ENCODE measurements around the gene SPATA45.
"Not testable (repeated sequence)": the region's sequence is repeated elsewhere in the genome, so short reads cannot be mapped to it uniquely, and the experiment has no call there.

The SPATA45 gene

DNA sequence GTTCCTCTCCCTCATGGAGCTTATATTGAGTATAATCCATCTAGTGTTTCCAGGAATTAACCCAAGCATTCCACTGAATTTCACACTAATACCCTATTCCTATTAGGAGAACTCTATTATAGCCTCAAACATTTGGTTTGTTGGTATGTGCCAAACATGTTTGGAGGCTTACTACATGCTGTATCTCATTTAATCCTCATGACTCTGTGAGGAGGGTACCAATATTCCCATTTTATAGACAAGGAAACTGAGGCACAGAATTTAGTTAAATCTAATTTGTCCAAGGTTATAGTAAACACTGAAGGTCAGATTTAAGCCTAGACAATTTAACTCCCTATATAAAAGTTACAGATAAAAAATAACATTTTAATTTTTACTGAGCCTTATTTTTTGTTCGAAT, 19.7 kb upstream of the SPATA45 start:
- TF ChIP-seq CTCF (IDR thresholded peaks at IDR 0.05; ENCODE audit: borderline replicate concordance, insufficient read depth, low read depth, low read length) = no peak
- H3K4me3 ChIP-seq (ENCODE audit: low read depth, low read length) = no peak overlapping the region

DNA sequence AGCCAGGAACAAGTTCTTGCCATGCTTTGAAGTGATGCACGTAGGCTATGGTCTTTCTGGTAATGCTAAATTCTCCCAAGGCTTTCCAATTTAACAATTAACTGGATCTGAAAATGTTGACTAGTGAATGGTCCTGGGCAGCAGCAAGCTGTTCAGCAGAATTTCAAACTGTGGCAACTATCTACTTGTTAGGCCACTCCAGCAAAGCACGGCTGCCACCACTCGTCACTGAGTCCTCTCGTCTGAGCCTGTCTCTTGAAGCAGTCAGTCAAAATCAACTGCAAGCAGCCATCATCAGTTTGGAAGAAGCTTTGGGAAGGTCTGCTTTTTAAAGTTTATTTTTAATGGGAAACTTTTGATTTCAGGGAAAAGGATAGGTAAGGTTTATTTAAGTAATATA, 16.8 kb upstream of the SPATA45 start:
- no peak overlapping the region for H3K4me3 ChIP-seq (ENCODE audit: low read depth, low read length)
- no peak for TF ChIP-seq CTCF (IDR thresholded peaks at IDR 0.05; ENCODE audit: borderline replicate concordance, insufficient read depth, low read depth, low read length)

GRCh38 chr1:212863345-212863744, 15.9 kb upstream of the SPATA45 start:
- H3K4me3 ChIP-seq (ENCODE audit: low read depth, low read length) = not testable (repeated sequence)

DNA sequence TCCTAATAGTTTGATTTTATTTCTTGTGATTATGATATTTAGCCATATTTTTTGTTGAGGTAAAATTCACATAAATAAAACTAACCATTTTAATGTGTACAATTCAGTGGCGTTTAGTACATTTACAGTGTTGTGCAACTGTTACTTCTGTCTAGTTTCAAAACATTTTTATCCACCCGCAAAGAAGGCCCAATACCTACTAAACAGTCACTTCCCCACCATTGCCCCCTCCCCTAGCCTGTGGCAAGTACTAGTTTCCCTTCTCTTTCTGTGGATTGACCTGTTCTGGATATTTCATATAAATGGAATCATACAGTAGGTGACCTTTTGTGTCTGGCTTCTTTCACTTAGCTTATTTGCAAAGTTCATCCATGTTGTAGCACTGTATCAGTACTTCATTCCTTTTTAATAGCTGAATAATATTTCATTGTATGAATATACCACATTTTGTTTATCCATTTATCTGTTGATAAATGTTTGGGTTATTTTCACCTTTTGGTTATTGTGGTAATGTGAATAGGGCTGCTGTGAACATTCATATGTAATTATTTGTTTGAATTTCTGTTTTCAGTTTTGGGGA, 14.8 kb upstream of the SPATA45 start:
- TF ChIP-seq CTCF (IDR thresholded peaks at IDR 0.05; ENCODE audit: borderline replicate concordance, insufficient read depth, low read depth, low read length) = no peak
- H3K4me3 ChIP-seq (ENCODE audit: low read depth, low read length) = no peak overlapping the region

DNA sequence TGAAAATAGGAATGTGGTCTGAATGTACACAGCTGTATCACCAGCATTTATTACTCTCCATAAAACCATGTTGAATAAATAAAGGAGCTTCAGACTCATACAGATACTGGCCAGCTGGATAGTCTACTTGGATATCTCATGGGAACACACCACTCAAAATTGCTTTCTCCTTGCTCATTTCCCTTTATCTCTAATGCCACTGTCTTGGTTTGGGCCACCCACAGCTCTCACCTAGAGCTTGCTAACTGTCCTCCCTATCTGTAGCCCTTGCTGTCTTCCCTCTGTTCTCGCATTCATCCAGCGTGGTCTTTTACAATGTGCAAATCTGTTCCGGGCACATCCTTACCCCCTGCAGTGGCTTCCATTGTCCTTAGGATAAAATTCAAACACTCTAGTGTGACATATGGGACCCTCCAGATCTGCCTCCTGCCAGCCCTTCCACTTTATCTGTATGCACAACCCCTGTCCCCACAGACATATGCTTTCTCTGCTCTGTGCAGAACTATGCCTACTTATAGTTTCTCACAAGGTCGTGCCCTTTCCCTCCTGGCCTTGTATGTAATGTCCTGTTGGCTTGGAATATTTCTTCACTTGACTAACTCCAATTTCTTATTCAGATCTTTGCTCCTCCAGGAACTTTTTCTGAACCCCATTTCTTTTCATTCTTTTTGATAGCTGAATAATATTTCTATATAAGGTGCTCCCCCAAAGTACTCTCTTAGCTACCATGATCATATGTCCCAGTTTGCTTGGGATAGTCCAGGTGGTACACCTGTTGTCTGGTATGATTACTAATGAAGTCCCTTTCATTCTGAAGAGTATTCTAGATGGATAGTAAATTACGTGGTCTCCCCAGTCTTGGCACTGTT, 13.5 kb upstream of the SPATA45 start:
- H3K4me3 ChIP-seq (ENCODE audit: low read depth, low read length) = no peak overlapping the region
- TF ChIP-seq CTCF (IDR thresholded peaks at IDR 0.05; ENCODE audit: borderline replicate concordance, insufficient read depth, low read depth, low read length) = no peak

DNA sequence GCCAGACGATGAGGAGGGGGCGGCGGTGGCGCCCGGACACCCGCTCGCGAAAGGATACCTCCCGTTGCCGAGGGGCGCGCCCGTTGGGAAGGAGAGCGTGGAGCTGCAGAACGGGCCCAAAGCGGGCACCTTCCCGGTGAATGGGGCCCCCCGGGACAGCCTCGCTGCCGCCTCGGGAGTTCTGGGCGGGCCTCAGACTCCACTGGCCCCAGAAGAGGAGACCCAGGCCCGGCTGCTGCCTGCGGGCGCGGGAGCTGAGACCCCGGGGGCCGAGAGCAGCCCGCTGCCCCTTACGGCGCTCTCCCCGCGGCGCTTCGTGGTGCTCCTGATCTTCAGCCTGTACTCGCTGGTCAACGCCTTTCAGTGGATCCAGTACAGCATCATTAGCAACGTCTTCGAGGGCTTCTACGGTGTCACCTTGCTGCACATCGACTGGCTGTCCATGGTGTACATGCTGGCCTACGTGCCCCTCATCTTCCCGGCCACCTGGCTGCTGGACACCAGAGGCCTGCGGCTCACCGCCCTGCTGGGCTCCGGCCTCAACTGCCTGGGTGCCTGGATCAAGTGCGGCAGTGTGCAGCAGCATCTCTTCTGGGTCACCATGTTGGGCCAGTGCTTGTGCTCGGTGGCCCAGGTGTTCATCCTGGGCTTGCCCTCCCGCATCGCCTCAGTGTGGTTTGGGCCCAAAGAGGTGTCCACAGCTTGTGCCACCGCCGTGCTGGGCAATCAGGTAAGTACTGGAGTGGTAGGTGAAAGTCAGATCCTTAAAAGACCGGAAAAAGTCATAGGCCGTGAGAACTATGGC, 11.2 kb upstream of the SPATA45 start:
- peak overlapping the region; percentile 94 for H3K4me3 ChIP-seq (ENCODE audit: low read depth, low read length)
- TF ChIP-seq CTCF (IDR thresholded peaks at IDR 0.05; ENCODE audit: borderline replicate concordance, insufficient read depth, low read depth, low read length) = no peak

- H3K4me3 ChIP-seq (ENCODE audit: low read depth, low read length) = peak within 1 kb of the TSS; percentile 94
- TF ChIP-seq CTCF (IDR thresholded peaks at IDR 0.05; ENCODE audit: borderline replicate concordance, insufficient read depth, low read depth, low read length) = no peak
Measured at GRCh38 chr1:212857992-212858460, 10.6 kb upstream of the SPATA45 start, which contains the start of gene FLVCR1. FLVCR1 (plus strand) TSS chr1:212858275; CDS start chr1:212858453, 178 bp downstream.

All from GM12875 (cell line).